CD4-positive, CD25-positive, alpha-beta regulatory T cell (primary cell): ENCODE data around the gene SOCS4. TPM values are rescaled to one million over a fixed set of nuclear protein-coding genes. Genes with fewer than 3 reads are reported as not detected.

Experiments used
- ATAC-seq, 2 donors: fragments of 150-1000 bp; cut with Tn5 transposase; one replicate each; pipeline ENCODE4 v1.10.0; 2021; ENCODE audit warnings: low read depth in 2 of 2, moderate number of reproducible peaks in 2 of 2, moderate library complexity in 1 of 2
- DNase-seq, 3 donors: peaks; one replicate each; pipeline versions ENCODE4 v3.0.0 to v3.0.0-alpha.2; 2012 to 2022; ENCODE audit warnings: mixed read lengths in 1 of 3
- H3K27ac ChIP-seq: one replicate; pipeline ENCODE4 v1.7.0; 2013; ENCODE audit warnings: mild to moderate bottlenecking, low read length; ENCODE audit not compliant: insufficient read depth, poor library complexity, severe bottlenecking
- H3K27me3 ChIP-seq: one replicate; pipeline ENCODE4 v1.7.0; 2013; ENCODE audit warnings: low read length; ENCODE audit not compliant: control insufficient read depth, insufficient read depth
- H3K36me3 ChIP-seq: one replicate; pipeline ENCODE4 v1.7.0; 2013; ENCODE audit warnings: mild to moderate bottlenecking, low read length, moderate library complexity; ENCODE audit not compliant: control insufficient read depth, insufficient read depth
- H3K4me1 ChIP-seq: 2 replicates; pipeline ENCODE4 v1.7.0; 2013; ENCODE audit warnings: mild to moderate bottlenecking, low read length; ENCODE audit not compliant: insufficient read depth, control insufficient read depth, poor library complexity, severe bottlenecking
- H3K4me3 ChIP-seq: one replicate; pipeline ENCODE4 v1.7.0; 2013; ENCODE audit warnings: low read depth, mild to moderate bottlenecking, low read length, moderate library complexity
- H3K9me3 ChIP-seq, 2 experiments: 1 replicate in 1 of 2; 2 replicates in 1 of 2; pipeline ENCODE4 v1.7.0; 2013; ENCODE audit warnings: low read length in 2 of 2, mild to moderate bottlenecking in 1 of 2, moderate library complexity in 1 of 2; ENCODE audit not compliant: control insufficient read depth in 2 of 2
- H3K27ac Mint-ChIP-seq, 3 donors: one replicate each; pipeline ENCODE4 v1.8.0; 2020 to 2022; ENCODE audit warnings: mild to moderate bottlenecking in 3 of 3, mixed read lengths in 3 of 3, moderate library complexity in 2 of 3
- H3K27me3 Mint-ChIP-seq: one replicate; pipeline ENCODE4 v1.8.0; 2022; ENCODE audit warnings: mild to moderate bottlenecking, mixed read lengths
- H3K36me3 Mint-ChIP-seq: one replicate; pipeline ENCODE4 v1.8.0; 2020; ENCODE audit warnings: mixed read lengths
- H3K4me1 Mint-ChIP-seq, 4 donors: one replicate each; pipeline ENCODE4 v1.8.0; 2020 to 2022; ENCODE audit warnings: mixed read lengths in 4 of 4, mild to moderate bottlenecking in 1 of 4
- H3K4me3 Mint-ChIP-seq, 4 donors: one replicate each; pipeline ENCODE4 v1.8.0; 2020 to 2022; ENCODE audit warnings: mild to moderate bottlenecking in 4 of 4, mixed read lengths in 4 of 4, moderate library complexity in 3 of 4
- H3K9me3 Mint-ChIP-seq, 7 donors: one replicate each; pipeline ENCODE4 v1.8.0; 2020 to 2022; ENCODE audit warnings: mixed read lengths in 7 of 7, mild to moderate bottlenecking in 3 of 7, moderate library complexity in 2 of 7
- polyA plus RNA-seq, 4 donors: library from polyadenylated mRNA; unstranded; fragments of 300-500 nt; fragmentation: Illumina TruSeq; gene quantifications; one replicate each; pipeline ENCODE4 v1.2.3, GENCODE V29; 2021
- total RNA-seq: library from RNA; stranded (reverse); gene quantifications from one replicate; pipeline ENCODE4 v1.2.3, GENCODE V29; 2022

SOCS4 gene
- total and polyA plus RNA-seq, 5 donors from 2014 or later, result 2.5 to 28.5 (median 2.9) TPM

GRCh38 chr14:55038708-55039107, 11.7 kb downstream of the SOCS4 start:
- peaks cover 25% of the 10 kb centered on the region for H3K36me3 ChIP-seq
- H3K9me3 Mint-ChIP-seq, result peaks cover 0 to 2% (median 0%) of the 10 kb centered on the region in 7 donors
- H3K27me3 ChIP-seq, result no peaks in the 10 kb centered on the region
- no peaks in the 10 kb centered on the region for H3K4me1 ChIP-seq
- H3K27ac Mint-ChIP-seq, result peak overlapping the region in 1 of 3 donors; percentile 47
- H3K9me3 ChIP-seq, result no peaks in the 10 kb centered on the region
- no peak overlapping the region for H3K4me3 ChIP-seq
- no peak overlapping the region for H3K4me3 Mint-ChIP-seq
- no peak for DNase-seq
- no peak overlapping the region for H3K27ac ChIP-seq
- H3K4me1 Mint-ChIP-seq, result peaks cover 0 to 12% (median 6%) of the 10 kb centered on the region in 4 donors
- no peak for ATAC-seq
- H3K36me3 Mint-ChIP-seq, result peaks cover 39% of the 10 kb centered on the region
- H3K27me3 Mint-ChIP-seq, result no peaks in the 10 kb centered on the region

DNA sequence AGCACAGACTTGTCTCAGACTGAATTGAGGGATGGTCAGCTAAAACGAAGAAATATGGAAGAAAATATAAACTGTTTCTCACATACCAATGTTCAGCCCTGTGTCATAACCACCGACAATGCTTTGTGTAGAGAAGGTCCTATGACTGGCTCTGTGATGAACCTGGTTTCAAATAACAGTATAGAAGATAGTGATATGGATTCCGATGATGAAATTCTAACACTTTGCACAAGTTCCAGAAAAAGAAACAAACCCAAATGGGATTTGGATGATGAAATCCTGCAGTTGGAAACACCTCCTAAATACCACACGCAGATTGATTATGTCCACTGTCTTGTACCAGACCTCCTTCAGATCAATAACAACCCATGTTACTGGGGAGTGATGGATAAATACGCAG, 16.5 kb downstream of the SOCS4 start:
- Mint-ChIP-seq H3K36me3 (peaks cover 21% of the 10 kb centered on the region), H3K27ac (peak overlapping the region in 1 of 3 donors; percentile 15), H3K4me3 (no peak overlapping the region), H3K4me1 (peaks cover 0 to 8% (median 4%) of the 10 kb centered on the region in 4 donors), H3K27me3 (no peaks in the 10 kb centered on the region), H3K9me3 (no peaks in the 10 kb centered on the region)
- Histone ChIP-seq H3K27ac (no peak overlapping the region), H3K4me1 (no peaks in the 10 kb centered on the region), H3K9me3 (no peaks in the 10 kb centered on the region), H3K4me3 (no peak overlapping the region), H3K27me3 (no peaks in the 10 kb centered on the region), H3K36me3 (peaks cover 11% of the 10 kb centered on the region)
- ATAC-seq, result no peak
- DNase-seq, result no peak

- peaks cover 11% of the 10 kb centered on the region for H3K36me3 ChIP-seq
- no peaks in the 10 kb centered on the region for H3K9me3 Mint-ChIP-seq
- no peak overlapping the region for H3K27ac Mint-ChIP-seq
- DNase-seq (no peak), ATAC-seq (no peak)
- no peaks in the 10 kb centered on the region for H3K4me1 ChIP-seq
- no peak overlapping the region for H3K4me3 ChIP-seq
- peaks cover 0 to 6% (median 4%) of the 10 kb centered on the region in 4 donors for H3K4me1 Mint-ChIP-seq
- H3K27ac ChIP-seq, result peak overlapping the region; percentile 14
- H3K27me3 ChIP-seq, result no peaks in the 10 kb centered on the region
- H3K4me3 Mint-ChIP-seq, result no peak overlapping the region
- no peaks in the 10 kb centered on the region for H3K9me3 ChIP-seq
- peaks cover 14% of the 10 kb centered on the region for H3K36me3 Mint-ChIP-seq
- no peaks in the 10 kb centered on the region for H3K27me3 Mint-ChIP-seq
Measured at GRCh38 chr14:55045087-55045486, 18.1 kb downstream of the SOCS4 start.

- Histone ChIP-seq H3K36me3 (peaks cover 11% of the 10 kb centered on the region), H3K4me3 (no peak overlapping the region), H3K4me1 (peaks cover 9% of the 10 kb centered on the region), H3K9me3 (no peaks in the 10 kb centered on the region), H3K27me3 (no peaks in the 10 kb centered on the region), H3K27ac (no peak overlapping the region)
- no peak for DNase-seq
- peaks cover 0 to 18% (median 11%) of the 10 kb centered on the region in 4 donors for H3K4me1 Mint-ChIP-seq
- H3K27ac Mint-ChIP-seq, result no peak overlapping the region
- H3K9me3 Mint-ChIP-seq, result no peaks in the 10 kb centered on the region
- H3K27me3 Mint-ChIP-seq, result peaks cover 5% of the 10 kb centered on the region
- peak overlapping the region in 1 of 4 donors; percentile 21 for H3K4me3 Mint-ChIP-seq
- no peak for ATAC-seq
- peaks cover 14% of the 10 kb centered on the region for H3K36me3 Mint-ChIP-seq
Measured at GRCh38 chr14:55047301-55048053, 20.4 kb downstream of the SOCS4 start.

DNA sequence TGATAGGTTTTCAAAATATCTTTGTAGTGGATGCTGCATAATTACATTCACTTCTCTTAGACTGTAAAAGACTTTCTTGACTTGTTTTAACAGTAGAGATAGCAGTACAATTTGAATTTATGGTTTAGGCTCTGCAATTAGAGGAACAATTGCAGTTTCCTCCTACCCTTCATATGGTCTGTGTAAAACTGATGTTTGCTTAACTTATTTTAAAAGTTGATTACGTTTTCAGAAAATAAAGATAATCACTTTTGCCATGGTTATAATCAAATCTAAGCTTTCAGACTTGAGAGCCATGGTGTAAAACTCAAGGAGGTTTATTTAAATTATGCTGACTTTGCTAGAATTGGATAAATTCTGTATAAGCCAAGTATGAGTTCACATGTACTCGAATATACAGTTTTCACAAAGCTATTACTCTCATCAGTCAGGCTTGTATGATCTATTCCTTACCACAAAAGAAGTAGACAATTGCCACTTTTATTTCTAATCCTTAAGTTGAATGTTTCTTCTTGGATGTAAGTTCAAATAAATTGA, 21.9 kb downstream of the SOCS4 start:
- Mint-ChIP-seq H3K4me1 (peaks cover 13 to 33% (median 25%) of the 10 kb centered on the region in 4 donors), H3K4me3 (peak overlapping the region in 2 of 4 donors; percentile 85 to 89), H3K27ac (no peak overlapping the region), H3K36me3 (peaks cover 11% of the 10 kb centered on the region), H3K9me3 (no peaks in the 10 kb centered on the region), H3K27me3 (peaks cover 5% of the 10 kb centered on the region)
- H3K9me3 ChIP-seq, result no peaks in the 10 kb centered on the region
- peaks cover 24% of the 10 kb centered on the region for H3K4me1 ChIP-seq
- no peak overlapping the region for H3K27ac ChIP-seq
- peaks cover 4% of the 10 kb centered on the region for H3K36me3 ChIP-seq
- ATAC-seq (no peak), DNase-seq (no peak)
- H3K27me3 ChIP-seq, result no peaks in the 10 kb centered on the region
- no peak overlapping the region for H3K4me3 ChIP-seq

- DNase-seq, result no peak
- peaks cover 0 to 1% (median 0%) of the 10 kb centered on the region in 7 donors for H3K9me3 Mint-ChIP-seq
- H3K4me1 Mint-ChIP-seq, result peaks cover 20 to 48% (median 37%) of the 10 kb centered on the region in 4 donors
- peak overlapping the region; percentile 90 to 99 (median 94) for H3K4me3 Mint-ChIP-seq
- H3K36me3 Mint-ChIP-seq, result peaks cover 14% of the 10 kb centered on the region
- peak overlapping the region; percentile 81 for H3K4me3 ChIP-seq
- H3K27me3 Mint-ChIP-seq, result peaks cover 5% of the 10 kb centered on the region
- peak overlapping the region; percentile 83 to 99 (median 93) for H3K27ac Mint-ChIP-seq
- peak overlapping the region; percentile 100 for H3K27ac ChIP-seq
- peaks cover 12% of the 10 kb centered on the region for H3K36me3 ChIP-seq
- peaks cover 41% of the 10 kb centered on the region for H3K4me1 ChIP-seq
- H3K27me3 ChIP-seq, result no peaks in the 10 kb centered on the region
- H3K9me3 ChIP-seq, result no peaks in the 10 kb centered on the region
- ATAC-seq, result peak; percentile 2
Measured at GRCh38 chr14:55051165-55051422, 24.1 kb downstream of the SOCS4 start.

DNA sequence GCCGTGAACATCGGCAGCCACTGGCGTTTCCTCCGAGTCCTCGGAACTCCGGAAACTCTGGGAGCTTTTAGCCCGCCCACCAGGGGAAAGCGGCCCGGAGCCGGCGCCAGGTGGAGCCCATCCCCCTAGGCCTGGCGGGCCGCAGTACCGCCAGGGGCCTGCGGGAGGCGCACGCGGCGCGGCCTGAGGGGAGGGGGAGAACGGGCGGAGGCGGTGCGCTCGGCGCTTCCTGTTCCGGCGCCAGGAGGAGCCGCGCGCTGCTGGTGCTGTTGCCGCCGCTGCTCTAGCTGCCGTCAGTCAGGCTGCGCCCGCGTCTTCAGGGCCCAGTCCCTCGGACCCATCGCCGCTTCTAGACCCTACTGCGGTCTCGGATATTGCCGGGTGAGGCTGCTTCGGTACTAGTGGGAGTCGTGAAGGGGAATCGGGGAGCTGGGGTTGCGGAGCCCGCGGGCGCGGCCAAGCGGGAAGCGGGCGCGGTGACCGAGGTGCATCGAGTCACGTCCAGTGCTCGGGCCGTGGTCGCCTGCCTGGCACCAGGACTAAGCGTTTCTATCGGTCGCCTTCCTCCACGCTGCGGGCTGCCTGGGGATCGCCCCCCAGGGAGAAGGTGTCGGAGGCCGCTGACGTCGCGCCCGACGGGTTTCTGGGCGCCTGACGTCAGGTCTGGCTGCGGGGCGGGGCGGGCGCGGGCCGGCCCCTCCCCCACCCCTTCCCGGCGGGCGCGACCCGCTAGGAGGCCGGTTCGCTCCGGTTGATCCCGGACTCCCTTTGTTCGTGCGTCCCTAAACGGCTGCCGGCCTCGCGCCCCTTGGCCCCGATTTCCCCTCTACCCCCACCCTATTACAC, 24.6 kb downstream of the SOCS4 start, which contains the start of gene MAPK1IP1L:
MAPK1IP1L (plus strand) TSS at position 225 of the 846 bp plus-strand sequence. CDS start 10,037 bp downstream, outside the sequence.
- peaks cover 41% of the 10 kb centered on the region for H3K4me1 ChIP-seq
- H3K27me3 ChIP-seq, result no peaks in the 10 kb centered on the region
- peaks cover 5% of the 10 kb centered on the region for H3K27me3 Mint-ChIP-seq
- peak within 1 kb of the TSS; percentile 94 to 99 (median 96) for H3K27ac Mint-ChIP-seq
- ATAC-seq, result peak; percentile 97 to 98
- H3K4me3 ChIP-seq, result peak within 1 kb of the TSS; percentile 99
- peaks cover 20 to 50% (median 40%) of the 10 kb centered on the region in 4 donors for H3K4me1 Mint-ChIP-seq
- peak; percentile 85 to 92 (median 91) for DNase-seq
- peak within 1 kb of the TSS; percentile 90 to 99 (median 94) for H3K4me3 Mint-ChIP-seq
- no peaks in the 10 kb centered on the region for H3K9me3 ChIP-seq
- H3K36me3 Mint-ChIP-seq, result peaks cover 14% of the 10 kb centered on the region
- peaks cover 12% of the 10 kb centered on the region for H3K36me3 ChIP-seq
- H3K27ac ChIP-seq, result peak within 1 kb of the TSS; percentile 100
- H3K9me3 Mint-ChIP-seq, result peaks cover 0 to 1% (median 0%) of the 10 kb centered on the region in 7 donors
